Subcutaneous abdominal adipose tissue (tissue), 5 donors: ENCODE data around the gene FAM107B.

ENCODE experiments used
- H3K27ac ChIP-seq: one replicate; pipeline ENCODE4 v1.7.0; 2013; ENCODE audit warnings: low read depth, mild to moderate bottlenecking, inconsistent platforms, low read length, moderate library complexity
- H3K27me3 ChIP-seq, 5 donors: one replicate each; pipeline ENCODE4 v1.7.0; 2013; ENCODE audit warnings: low read length in 5 of 5, inconsistent platforms in 1 of 5; ENCODE audit not compliant: control insufficient read depth in 5 of 5, insufficient read depth in 4 of 5
- H3K36me3 ChIP-seq, 5 donors: one replicate each; pipeline ENCODE4 v1.7.0; 2013; ENCODE audit warnings: low read length in 5 of 5; ENCODE audit not compliant: control insufficient read depth in 5 of 5, insufficient read depth in 5 of 5
- H3K4me1 ChIP-seq, 5 donors: one replicate each; pipeline ENCODE4 v1.7.0; 2013; ENCODE audit warnings: low read length in 5 of 5, mild to moderate bottlenecking in 3 of 5, moderate library complexity in 1 of 5; ENCODE audit not compliant: control insufficient read depth in 5 of 5, insufficient read depth in 5 of 5
- H3K4me3 ChIP-seq, 5 donors: one replicate each; pipeline ENCODE4 v1.7.0; 2013; ENCODE audit warnings: low read length in 5 of 5, low read depth in 1 of 5
- H3K9ac ChIP-seq, 5 donors: one replicate each; pipeline ENCODE4 v1.7.0; 2013; ENCODE audit warnings: low read length in 5 of 5, mild to moderate bottlenecking in 4 of 5, moderate library complexity in 3 of 5
- H3K9me3 ChIP-seq, 5 donors: one replicate each; pipeline ENCODE4 v1.7.0; 2013; ENCODE audit warnings: low read length in 5 of 5; ENCODE audit not compliant: control insufficient read depth in 5 of 5
- donor health status: healthy.
- donor health status: healthy.
- donor health status: healthy.
- donor health status: healthy.
- donor health status: healthy.

FAM107B gene

GRCh38 chr10:14810969-14811953 is 36.6 kb upstream of the FAM107B start:
- H3K4me1 ChIP-seq: peaks cover 0 to 2% (median 0%) of the 10 kb centered on the region in 5 donors
- no peak overlapping the region for H3K27ac ChIP-seq
- H3K4me3 ChIP-seq: no peak overlapping the region
- H3K9ac ChIP-seq: no peak overlapping the region
- H3K36me3 ChIP-seq: no peaks in the 10 kb centered on the region
- no peaks in the 10 kb centered on the region for H3K9me3 ChIP-seq
- no peaks in the 10 kb centered on the region for H3K27me3 ChIP-seq

GRCh38 chr10:14806318-14806717 is 31.6 kb upstream of the FAM107B start:
- H3K9ac ChIP-seq: no peak overlapping the region
- no peaks in the 10 kb centered on the region for H3K4me1 ChIP-seq
- no peaks in the 10 kb centered on the region for H3K36me3 ChIP-seq
- no peak overlapping the region for H3K4me3 ChIP-seq
- no peaks in the 10 kb centered on the region for H3K27me3 ChIP-seq
- no peak overlapping the region for H3K27ac ChIP-seq
- no peaks in the 10 kb centered on the region for H3K9me3 ChIP-seq

GRCh38 chr10:14803827-14804226 is 29.1 kb upstream of the FAM107B start:
- H3K4me3 ChIP-seq: no peak overlapping the region
- H3K4me1 ChIP-seq: no peaks in the 10 kb centered on the region
- no peaks in the 10 kb centered on the region for H3K36me3 ChIP-seq
- no peaks in the 10 kb centered on the region for H3K27me3 ChIP-seq
- no peak overlapping the region for H3K9ac ChIP-seq
- H3K9me3 ChIP-seq: no peaks in the 10 kb centered on the region
- no peak overlapping the region for H3K27ac ChIP-seq

- Histone ChIP-seq H3K4me1 (no peaks in the 10 kb centered on the region), H3K27ac (no peak overlapping the region), H3K36me3 (no peaks in the 10 kb centered on the region), H3K9ac (no peak overlapping the region), H3K4me3 (no peak overlapping the region), H3K27me3 (no peaks in the 10 kb centered on the region), H3K9me3 (no peaks in the 10 kb centered on the region)
These were observed 27.0 kb upstream of the FAM107B start for GRCh38 chr10:14801723-14802122.

GRCh38 chr10:14800397-14800796 is 25.7 kb upstream of the FAM107B start:
- no peak overlapping the region for H3K4me3 ChIP-seq
- H3K27me3 ChIP-seq: no peaks in the 10 kb centered on the region
- H3K9me3 ChIP-seq: no peaks in the 10 kb centered on the region
- no peaks in the 10 kb centered on the region for H3K4me1 ChIP-seq
- H3K27ac ChIP-seq: no peak overlapping the region
- no peaks in the 10 kb centered on the region for H3K36me3 ChIP-seq
- H3K9ac ChIP-seq: no peak overlapping the region

- no peak overlapping the region for H3K27ac ChIP-seq
- H3K4me3 ChIP-seq: no peak overlapping the region
- H3K27me3 ChIP-seq: no peaks in the 10 kb centered on the region
- H3K9me3 ChIP-seq: no peaks in the 10 kb centered on the region
- H3K36me3 ChIP-seq: no peaks in the 10 kb centered on the region
- H3K4me1 ChIP-seq: no peaks in the 10 kb centered on the region
- H3K9ac ChIP-seq: no peak overlapping the region
These were observed 23.9 kb upstream of the FAM107B start for GRCh38 chr10:14798636-14799035.

- Histone ChIP-seq H3K9ac (no peak overlapping the region), H3K36me3 (no peaks in the 10 kb centered on the region), H3K4me1 (no peaks in the 10 kb centered on the region), H3K27ac (no peak overlapping the region), H3K27me3 (no peaks in the 10 kb centered on the region), H3K4me3 (no peak overlapping the region), H3K9me3 (peaks cover 0 to 4% (median 3%) of the 10 kb centered on the region in 5 donors)
These were observed 13.2 kb upstream of the FAM107B start for GRCh38 chr10:14787938-14788337.

- Histone ChIP-seq H3K9me3 (peaks cover 0 to 4% (median 3%) of the 10 kb centered on the region in 5 donors), H3K27ac (no peak overlapping the region), H3K36me3 (no peaks in the 10 kb centered on the region), H3K27me3 (no peaks in the 10 kb centered on the region), H3K4me3 (no peak overlapping the region), H3K9ac (no peak overlapping the region), H3K4me1 (peaks cover 2 to 12% (median 2%) of the 10 kb centered on the region in 5 donors)
These were observed 9.9 kb upstream of the FAM107B start for GRCh38 chr10:14784459-14785055.

- H3K4me3 ChIP-seq: no peak overlapping the region
- H3K9ac ChIP-seq: no peak overlapping the region
- peaks cover 2 to 26% (median 16%) of the 10 kb centered on the region in 5 donors for H3K4me1 ChIP-seq
- peaks cover 0 to 4% (median 3%) of the 10 kb centered on the region in 5 donors for H3K9me3 ChIP-seq
- no peak overlapping the region for H3K27ac ChIP-seq
- H3K27me3 ChIP-seq: no peaks in the 10 kb centered on the region
- H3K36me3 ChIP-seq: no peaks in the 10 kb centered on the region
These were observed 8.1 kb upstream of the FAM107B start for GRCh38 chr10:14782691-14783363.

- peaks cover 0 to 4% (median 3%) of the 10 kb centered on the region in 5 donors for H3K9me3 ChIP-seq
- H3K36me3 ChIP-seq: no peaks in the 10 kb centered on the region
- no peak overlapping the region for H3K9ac ChIP-seq
- no peak overlapping the region for H3K27ac ChIP-seq
- no peaks in the 10 kb centered on the region for H3K27me3 ChIP-seq
- H3K4me1 ChIP-seq: peaks cover 2 to 26% (median 16%) of the 10 kb centered on the region in 5 donors
- H3K4me3 ChIP-seq: no peak overlapping the region
These were observed 7.1 kb upstream of the FAM107B start for GRCh38 chr10:14781763-14782162.
